Measurements from ENCODE around the gene RAB3D.

The RAB3D gene

DNA sequence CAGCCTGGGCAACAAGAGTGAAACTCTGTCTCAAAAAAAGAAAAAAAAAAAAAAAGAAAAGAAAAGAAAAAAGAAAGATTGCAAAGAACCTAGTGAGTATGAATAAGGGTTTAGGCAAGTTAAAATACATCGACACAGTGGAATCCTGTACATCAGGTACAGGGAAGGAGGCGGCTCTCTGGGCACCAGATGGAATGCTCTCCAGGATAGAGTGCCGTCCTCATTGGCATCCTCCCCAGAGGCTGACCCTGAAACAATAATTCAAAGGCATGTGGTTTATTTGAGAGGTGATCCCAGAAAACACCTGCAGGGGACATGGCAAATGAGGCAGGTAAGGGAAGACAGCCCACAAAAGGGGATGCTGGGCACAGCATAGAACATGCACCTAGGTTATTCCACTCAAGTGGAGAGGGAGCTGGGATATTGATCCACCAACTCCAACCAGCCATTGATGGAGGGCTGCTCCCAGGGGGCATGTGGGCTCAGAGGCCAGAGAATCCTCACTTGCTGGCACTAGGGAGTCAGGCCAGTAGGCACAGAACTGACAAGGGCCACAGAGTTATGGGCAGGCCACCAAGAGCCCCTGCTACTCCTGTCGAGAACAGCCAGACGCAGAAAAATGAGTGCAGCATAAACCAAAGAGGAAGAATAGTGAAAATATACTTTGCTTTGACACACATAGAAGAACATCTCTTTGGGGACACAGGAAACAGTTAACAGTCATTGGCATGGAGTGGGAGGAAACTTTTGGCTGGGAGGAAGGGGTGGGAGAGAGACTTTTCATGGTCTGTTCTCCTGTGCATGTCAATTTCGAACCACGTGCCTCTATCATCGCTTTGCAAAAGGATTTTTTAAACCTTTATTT, 39.3 kb downstream of the RAB3D start:
- TF ChIP-seq ESRRG (CRISPR knock-in tag; IDR thresholded peaks at IDR 0.05) (no peak), GLIS3 (CRISPR knock-in tag; IDR thresholded peaks at IDR 0.05) (no peak), ZNF565 (CRISPR knock-in tag; conservative IDR thresholded peaks at IDR 0.05; ENCODE audit: low read depth) (no peak), ZNF8 (CRISPR knock-in tag; IDR thresholded peaks at IDR 0.05) (no peak), OSR1 (CRISPR knock-in tag; IDR thresholded peaks at IDR 0.05) (no peak), TOX (CRISPR knock-in tag; IDR thresholded peaks at IDR 0.05; ENCODE audit: borderline replicate concordance) (no peak), ZFP30 (CRISPR knock-in tag; IDR thresholded peaks at IDR 0.05) (no peak), ARNTL (CRISPR knock-in tag; IDR thresholded peaks at IDR 0.05; ENCODE audit: borderline replicate concordance, low read depth) (no peak), PATZ1 (CRISPR knock-in tag; IDR thresholded peaks at IDR 0.05; ENCODE audit: borderline replicate concordance) (no peak), CREB5 (CRISPR knock-in tag; IDR thresholded peaks at IDR 0.05; ENCODE audit: low read depth) (no peak), PPARA (CRISPR knock-in tag; IDR thresholded peaks at IDR 0.05; ENCODE audit: borderline replicate concordance) (no peak), POU6F1 (CRISPR knock-in tag; IDR thresholded peaks at IDR 0.05; ENCODE audit: borderline replicate concordance, low read depth) (no peak), CSDC2 (CRISPR knock-in tag; IDR thresholded peaks at IDR 0.05) (no peak)
- ATAC-seq = no peak

- no peak for ATAC-seq
- no peak for TF ChIP-seq PPARA (CRISPR knock-in tag; IDR thresholded peaks at IDR 0.05; ENCODE audit: borderline replicate concordance)
- TF ChIP-seq, protein P1, sequence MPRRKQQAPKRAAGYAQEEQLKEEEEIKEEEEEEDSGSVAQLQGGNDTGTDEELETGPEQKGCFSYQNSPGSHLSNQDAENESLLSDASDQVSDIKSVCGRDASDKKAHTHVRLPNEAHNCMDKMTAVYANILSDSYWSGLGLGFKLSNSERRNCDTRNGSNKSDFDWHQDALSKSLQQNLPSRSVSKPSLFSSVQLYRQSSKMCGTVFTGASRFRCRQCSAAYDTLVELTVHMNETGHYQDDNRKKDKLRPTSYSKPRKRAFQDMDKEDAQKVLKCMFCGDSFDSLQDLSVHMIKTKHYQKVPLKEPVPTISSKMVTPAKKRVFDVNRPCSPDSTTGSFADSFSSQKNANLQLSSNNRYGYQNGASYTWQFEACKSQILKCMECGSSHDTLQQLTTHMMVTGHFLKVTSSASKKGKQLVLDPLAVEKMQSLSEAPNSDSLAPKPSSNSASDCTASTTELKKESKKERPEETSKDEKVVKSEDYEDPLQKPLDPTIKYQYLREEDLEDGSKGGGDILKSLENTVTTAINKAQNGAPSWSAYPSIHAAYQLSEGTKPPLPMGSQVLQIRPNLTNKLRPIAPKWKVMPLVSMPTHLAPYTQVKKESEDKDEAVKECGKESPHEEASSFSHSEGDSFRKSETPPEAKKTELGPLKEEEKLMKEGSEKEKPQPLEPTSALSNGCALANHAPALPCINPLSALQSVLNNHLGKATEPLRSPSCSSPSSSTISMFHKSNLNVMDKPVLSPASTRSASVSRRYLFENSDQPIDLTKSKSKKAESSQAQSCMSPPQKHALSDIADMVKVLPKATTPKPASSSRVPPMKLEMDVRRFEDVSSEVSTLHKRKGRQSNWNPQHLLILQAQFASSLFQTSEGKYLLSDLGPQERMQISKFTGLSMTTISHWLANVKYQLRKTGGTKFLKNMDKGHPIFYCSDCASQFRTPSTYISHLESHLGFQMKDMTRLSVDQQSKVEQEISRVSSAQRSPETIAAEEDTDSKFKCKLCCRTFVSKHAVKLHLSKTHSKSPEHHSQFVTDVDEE (CRISPR knock-in tag; IDR thresholded peaks at IDR 0.05) = no peak
- TF ChIP-seq ZNF70 (CRISPR knock-in tag; IDR thresholded peaks at IDR 0.05) = no peak
- TF ChIP-seq POU6F1 (CRISPR knock-in tag; IDR thresholded peaks at IDR 0.05; ENCODE audit: borderline replicate concordance, low read depth) = no peak
- TF ChIP-seq RARB (CRISPR knock-in tag; IDR thresholded peaks at IDR 0.05) = no peak
- TF ChIP-seq CREB5 (CRISPR knock-in tag; IDR thresholded peaks at IDR 0.05; ENCODE audit: low read depth) = no peak
- no peak for TF ChIP-seq CSRNP3 (CRISPR knock-in tag; IDR thresholded peaks at IDR 0.05)
- no peak for TF ChIP-seq ZFP30 (CRISPR knock-in tag; IDR thresholded peaks at IDR 0.05)
- no peak for TF ChIP-seq ISL1 (CRISPR knock-in tag; IDR thresholded peaks at IDR 0.05)
- no peak for TF ChIP-seq TOX (CRISPR knock-in tag; IDR thresholded peaks at IDR 0.05; ENCODE audit: borderline replicate concordance)
- no peak for TF ChIP-seq CSDC2 (CRISPR knock-in tag; IDR thresholded peaks at IDR 0.05)
- TF ChIP-seq ESRRG (CRISPR knock-in tag; IDR thresholded peaks at IDR 0.05) = no peak
- TF ChIP-seq OSR1 (CRISPR knock-in tag; IDR thresholded peaks at IDR 0.05) = no peak
- no peak for TF ChIP-seq SNAI2 (CRISPR knock-in tag; IDR thresholded peaks at IDR 0.05)
- TF ChIP-seq BACH2 (CRISPR knock-in tag; IDR thresholded peaks at IDR 0.05; ENCODE audit: borderline replicate concordance) = no peak
- no peak for TF ChIP-seq ZNF8 (CRISPR knock-in tag; IDR thresholded peaks at IDR 0.05)
Measured at GRCh38 chr19:11296264-11296663, 43.2 kb downstream of the RAB3D start.
